ENCODE results near the gene GAS7.

Gene GAS7

GRCh38 chr17:10033449-10033848 is 165.0 kb downstream of the GAS7 start:
- TF ChIP-seq CTCF (IDR thresholded peaks at IDR 0.05; ENCODE audit: insufficient read depth, low read length, missing control alignments): no peak
- ChIA-PET CTCF (interaction anchor here (1.1 kb wide), 1 partner anchor 10 kb away, joined by 3 read pairs; no protein-coding TSS in a partner anchor), POLR2A (no interaction called here)
- H3K4me3 ChIP-seq (ENCODE audit: low read depth, low read length): no peak overlapping the region
- DNase-seq (ENCODE audit: low read depth, low spot score): no peak

DNA sequence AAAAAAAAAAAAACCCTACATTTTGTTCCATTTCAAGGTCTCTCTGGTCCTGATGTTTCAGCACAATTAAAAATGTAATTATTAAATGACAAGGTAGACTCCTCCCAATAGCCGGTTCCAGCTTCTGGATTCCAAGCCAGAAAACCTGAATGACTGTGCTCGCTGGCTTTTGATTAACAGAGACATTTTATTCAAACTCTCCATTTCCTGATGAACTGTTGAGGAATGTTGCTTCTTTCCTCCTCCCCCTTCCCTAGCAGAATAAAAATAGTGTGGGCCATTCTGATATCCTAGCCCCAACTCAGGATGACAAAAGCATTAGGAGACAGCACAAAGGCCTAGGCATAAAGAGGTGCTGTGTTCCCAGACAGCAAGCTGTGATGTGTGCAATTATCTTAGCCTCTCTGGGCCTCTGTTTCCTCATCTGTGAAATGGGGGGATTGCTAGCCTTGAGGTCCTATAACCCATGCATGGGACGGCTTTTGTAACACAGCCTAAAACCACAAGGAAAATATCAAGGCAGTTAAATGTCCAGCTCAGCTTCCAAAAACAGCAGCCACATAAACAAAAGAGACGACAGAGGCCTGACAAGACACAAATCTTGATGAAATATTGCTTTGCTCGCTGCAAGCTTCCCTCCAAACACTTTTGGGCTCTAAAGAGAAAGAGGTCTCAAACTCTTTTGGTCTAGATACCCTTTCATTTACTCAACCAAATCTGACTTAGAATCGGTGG is 166.1 kb downstream of the GAS7 start:
- DNase-seq (ENCODE audit: low read depth, low spot score): no peak
- CTCF ChIA-PET: no interaction called here
- no peak for TF ChIP-seq CTCF (IDR thresholded peaks at IDR 0.05; ENCODE audit: insufficient read depth, low read length, missing control alignments)
- H3K4me3 ChIP-seq (ENCODE audit: low read depth, low read length): no peak overlapping the region
- POLR2A ChIA-PET: interaction anchor here (0.6 kb wide), 1 partner anchor 1965 kb away, joined by 3 read pairs; the partner anchor contains the start of gene ZNF18

DNA sequence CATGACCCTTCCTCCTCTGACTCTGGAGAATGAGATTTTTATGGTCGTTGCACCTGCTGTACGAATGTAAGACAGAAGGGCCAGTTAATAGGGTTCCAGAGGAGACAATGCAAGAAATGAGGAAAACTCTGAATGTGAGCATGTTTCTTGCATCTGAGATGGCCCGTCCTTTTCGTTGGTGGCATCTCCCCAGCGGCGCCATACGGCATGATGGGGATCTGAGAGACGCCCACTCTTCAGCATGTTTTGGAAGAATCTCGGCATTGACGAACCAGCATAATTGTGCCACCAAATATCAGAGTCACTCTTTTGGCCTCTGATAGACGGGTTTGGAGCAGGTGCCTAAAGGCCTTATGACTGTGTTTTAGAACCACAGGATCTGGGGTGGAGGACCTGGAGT is 166.8 kb downstream of the GAS7 start:
- H3K4me3 ChIP-seq (ENCODE audit: low read depth, low read length): no peak overlapping the region
- ChIA-PET POLR2A (no interaction called here), CTCF (no interaction called here)
- TF ChIP-seq CTCF (IDR thresholded peaks at IDR 0.05; ENCODE audit: insufficient read depth, low read length, missing control alignments): no peak
- DNase-seq (ENCODE audit: low read depth, low spot score): no peak

DNA sequence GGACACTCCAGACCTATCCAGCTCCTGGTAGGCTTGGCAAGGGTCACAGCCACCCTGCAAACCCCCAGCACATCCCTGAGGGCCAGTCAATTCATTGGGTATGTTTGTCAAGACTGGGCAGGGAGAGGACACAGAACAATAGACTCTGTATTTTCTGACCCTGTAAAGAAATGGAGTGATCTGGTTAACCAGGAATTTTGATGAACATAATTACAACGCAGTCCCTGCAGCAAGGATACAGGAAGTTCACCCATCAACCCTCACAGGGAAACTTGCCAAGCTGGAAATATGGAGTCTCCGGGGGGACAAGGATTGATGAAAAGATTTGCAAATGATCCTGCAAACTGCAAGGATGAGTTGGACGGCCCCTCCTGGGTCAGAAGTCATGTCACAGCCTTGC is 167.3 kb downstream of the GAS7 start:
- ChIA-PET POLR2A (no interaction called here), CTCF (no interaction called here)
- H3K4me3 ChIP-seq (ENCODE audit: low read depth, low read length): no peak overlapping the region
- no peak for TF ChIP-seq CTCF (IDR thresholded peaks at IDR 0.05; ENCODE audit: insufficient read depth, low read length, missing control alignments)
- DNase-seq (ENCODE audit: low read depth, low spot score): no peak

GRCh38 chr17:10029129-10029528 is 169.3 kb downstream of the GAS7 start:
- ChIA-PET POLR2A (no interaction called here), CTCF (no interaction called here)
- no peak for TF ChIP-seq CTCF (IDR thresholded peaks at IDR 0.05; ENCODE audit: insufficient read depth, low read length, missing control alignments)
- DNase-seq (ENCODE audit: low read depth, low spot score): no peak
- no peak overlapping the region for H3K4me3 ChIP-seq (ENCODE audit: low read depth, low read length)

GRCh38 chr17:10025976-10026901 is 172.2 kb downstream of the GAS7 start:
- no peak for TF ChIP-seq CTCF (IDR thresholded peaks at IDR 0.05; ENCODE audit: insufficient read depth, low read length, missing control alignments)
- POLR2A ChIA-PET: no interaction called here
- no peak for DNase-seq (ENCODE audit: low read depth, low spot score)
- no peak overlapping the region for H3K4me3 ChIP-seq (ENCODE audit: low read depth, low read length)
- CTCF ChIA-PET: no interaction called here
